Fibroblast of the aortic adventitia (primary cell): ENCODE results near the gene RNF150. TPM values are rescaled to one million over a fixed set of nuclear protein-coding genes. Genes with fewer than 3 reads are reported as not detected.

Experiments used
- DNase-seq: peaks from one replicate; pipeline ENCODE4 v3.0.0-alpha.2; 2010; ENCODE audit warnings: low read depth
- H3K4me3 ChIP-seq: 2 replicates; pipeline ENCODE4 v1.5.1; 2011; ENCODE audit warnings: low read depth, mild to moderate bottlenecking, control low read depth, low read length, moderate library complexity
- CTCF ChIP-seq: IDR thresholded peaks from 2 replicates; pipeline ENCODE4 v1.5.1; 2011; ENCODE audit warnings: mild to moderate bottlenecking, low read length, control low read depth, inconsistent platforms; ENCODE audit not compliant: insufficient read depth
- total RNA-seq: library from RNA; depleted of rRNA; stranded (reverse); fragments of >200 nt; gene quantifications from 2 replicates; pipeline ENCODE4 v1.2.3, GENCODE V29; 2012; ENCODE audit warnings: low replicate concordance

RNF150 gene
- total RNA-seq, 1 donor: 0.99 TPM

GRCh38 chr4:141009931-141010330 lies 123.3 kb downstream of the RNF150 start:
- no peak overlapping the region for H3K4me3 ChIP-seq
- no peak for TF ChIP-seq CTCF
- no peak for DNase-seq

GRCh38 chr4:141009129-141009528 lies 124.1 kb downstream of the RNF150 start:
- TF ChIP-seq CTCF: no peak
- DNase-seq: no peak
- H3K4me3 ChIP-seq: no peak overlapping the region

- H3K4me3 ChIP-seq: no peak overlapping the region
- DNase-seq: no peak
- TF ChIP-seq CTCF: no peak
Observed at GRCh38 chr4:141006242-141006802, 126.9 kb downstream of the RNF150 start.

- H3K4me3 ChIP-seq: no peak overlapping the region
- DNase-seq: no peak
- no peak for TF ChIP-seq CTCF
Observed at GRCh38 chr4:141004823-141005222, 128.4 kb downstream of the RNF150 start.

GRCh38 chr4:141003193-141003592 lies 130.1 kb downstream of the RNF150 start:
- DNase-seq: no peak
- no peak overlapping the region for H3K4me3 ChIP-seq
- no peak for TF ChIP-seq CTCF

GRCh38 chr4:141002323-141002805 lies 130.9 kb downstream of the RNF150 start:
- H3K4me3 ChIP-seq: no peak overlapping the region
- no peak for DNase-seq
- TF ChIP-seq CTCF: no peak

- no peak overlapping the region for H3K4me3 ChIP-seq
- peak; percentile 6 for DNase-seq
- no peak for TF ChIP-seq CTCF
Observed at GRCh38 chr4:140996766-140997165, 136.5 kb downstream of the RNF150 start.
